GM19238 (cell line): ENCODE measurements around the gene SUB1.
A peak's percentile ranks its signal among the peaks of the same experiment; 100 is the strongest.
"Not testable (repeated sequence)": the region's sequence is repeated elsewhere in the genome, so short reads cannot be mapped to it uniquely, and the experiment has no call there.

Experiments used
- DNase-seq: peaks from one replicate; pipeline ENCODE4 v3.0.0; 2011; ENCODE audit warnings: low spot score; ENCODE audit not compliant: insufficient read length

The SUB1 gene

GRCh38 chr5:32585446-32586275 is at the start of gene SUB1:
TSS of gene SUB1 (plus strand) at chr5:32585557. CDS start at chr5:32588513, 2,956 bp downstream.
- peak; percentile 65 for DNase-seq

- DNase-seq = no peak
Measured at GRCh38 chr5:32536246-32536645, 49.1 kb upstream of the SUB1 start.

- DNase-seq = not testable (repeated sequence)
Measured at GRCh38 chr5:32537437-32538029, 47.8 kb upstream of the SUB1 start.

- DNase-seq = peak; percentile 34
Measured at GRCh38 chr5:32538031-32538547, 47.3 kb upstream of the SUB1 start.

GRCh38 chr5:32539981-32540845 is 45.1 kb upstream of the SUB1 start:
- DNase-seq = no peak

- DNase-seq = no peak
Measured at GRCh38 chr5:32541241-32541640, 44.1 kb upstream of the SUB1 start.

- no peak for DNase-seq
Measured at GRCh38 chr5:32542216-32543059, 42.9 kb upstream of the SUB1 start.

GRCh38 chr5:32543291-32543690 is 42.1 kb upstream of the SUB1 start:
- no peak for DNase-seq

- no peak for DNase-seq
Measured at GRCh38 chr5:32545102-32545800, 40.1 kb upstream of the SUB1 start.

- DNase-seq = no peak
Measured at GRCh38 chr5:32551194-32551593, 34.2 kb upstream of the SUB1 start.

GRCh38 chr5:32551865-32552264 is 33.5 kb upstream of the SUB1 start:
- DNase-seq = no peak

- not testable (repeated sequence) for DNase-seq
Measured at GRCh38 chr5:32552491-32552890, 32.9 kb upstream of the SUB1 start.

- no peak for DNase-seq
Measured at GRCh38 chr5:32552936-32553335, 32.4 kb upstream of the SUB1 start.

- DNase-seq = not testable (repeated sequence)
Measured at GRCh38 chr5:32554181-32554780, 31.1 kb upstream of the SUB1 start.

- DNase-seq = not testable (repeated sequence)
Measured at GRCh38 chr5:32556543-32556942, 28.8 kb upstream of the SUB1 start.

GRCh38 chr5:32559411-32559810 is 25.9 kb upstream of the SUB1 start:
- no peak for DNase-seq

GRCh38 chr5:32559921-32560320 is 25.4 kb upstream of the SUB1 start:
- no peak for DNase-seq

GRCh38 chr5:32562056-32562455 is 23.3 kb upstream of the SUB1 start:
- no peak for DNase-seq

- no peak for DNase-seq
Measured at GRCh38 chr5:32562843-32563242, 22.5 kb upstream of the SUB1 start.

- no peak for DNase-seq
Measured at GRCh38 chr5:32563614-32564013, 21.7 kb upstream of the SUB1 start.
